ENCODE results near the gene LZIC.

- TF ChIP-seq, protein P1, sequence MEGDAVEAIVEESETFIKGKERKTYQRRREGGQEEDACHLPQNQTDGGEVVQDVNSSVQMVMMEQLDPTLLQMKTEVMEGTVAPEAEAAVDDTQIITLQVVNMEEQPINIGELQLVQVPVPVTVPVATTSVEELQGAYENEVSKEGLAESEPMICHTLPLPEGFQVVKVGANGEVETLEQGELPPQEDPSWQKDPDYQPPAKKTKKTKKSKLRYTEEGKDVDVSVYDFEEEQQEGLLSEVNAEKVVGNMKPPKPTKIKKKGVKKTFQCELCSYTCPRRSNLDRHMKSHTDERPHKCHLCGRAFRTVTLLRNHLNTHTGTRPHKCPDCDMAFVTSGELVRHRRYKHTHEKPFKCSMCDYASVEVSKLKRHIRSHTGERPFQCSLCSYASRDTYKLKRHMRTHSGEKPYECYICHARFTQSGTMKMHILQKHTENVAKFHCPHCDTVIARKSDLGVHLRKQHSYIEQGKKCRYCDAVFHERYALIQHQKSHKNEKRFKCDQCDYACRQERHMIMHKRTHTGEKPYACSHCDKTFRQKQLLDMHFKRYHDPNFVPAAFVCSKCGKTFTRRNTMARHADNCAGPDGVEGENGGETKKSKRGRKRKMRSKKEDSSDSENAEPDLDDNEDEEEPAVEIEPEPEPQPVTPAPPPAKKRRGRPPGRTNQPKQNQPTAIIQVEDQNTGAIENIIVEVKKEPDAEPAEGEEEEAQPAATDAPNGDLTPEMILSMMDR (IDR thresholded peaks at IDR 0.05): no peak
- TF ChIP-seq POLR2A (IDR thresholded peaks at IDR 0.05): no peak
Observed at GRCh38 chr1:9886092-9886742, 57.0 kb downstream of the LZIC start.

Measured in esophagus squamous epithelium (tissue), 4 donors.